ACC112 (cell line): ENCODE data around the gene C17orf50.
A peak's percentile ranks its signal among the peaks of the same experiment; 100 is the strongest.

ENCODE experiments used
- H2AFZ ChIP-seq: fragments of 200-600 bp; sonication (generic); one replicate; pipeline ENCODE4 v1.6.0; 2017; ENCODE audit warnings: antibody characterized with exemption, low read length; ENCODE audit not compliant: unreplicated experiment
- H3K27ac ChIP-seq: fragments of 200-600 bp; sonication (generic); 2 replicates; pipeline ENCODE4 v1.5.1; 2014; ENCODE audit warnings: low read depth, mild to moderate bottlenecking, antibody characterized with exemption, low read length, moderate library complexity
- H3K27me3 ChIP-seq: fragments of 200-600 bp; sonication (generic); 2 replicates; pipeline ENCODE4 v1.6.1; 2014; ENCODE audit warnings: mild to moderate bottlenecking, antibody characterized with exemption, low read length, moderate library complexity, mixed read lengths; ENCODE audit not compliant: insufficient read depth
- H3K36me3 ChIP-seq: fragments of 200-600 bp; sonication (generic); 2 replicates; pipeline ENCODE4 v1.6.1; 2016; ENCODE audit warnings: mild to moderate bottlenecking, antibody characterized with exemption, low read length, moderate library complexity, mixed read lengths; ENCODE audit not compliant: insufficient read depth
- H3K4me1 ChIP-seq: fragments of 200-600 bp; sonication (generic); one replicate; pipeline ENCODE4 v1.6.1; 2016; ENCODE audit warnings: low read length, mixed read lengths; ENCODE audit not compliant: insufficient read depth, unreplicated experiment, control insufficient read depth
- H3K4me3 ChIP-seq: fragments of 200-600 bp; sonication (generic); 2 replicates; pipeline ENCODE4 v1.5.1; 2014; ENCODE audit warnings: mild to moderate bottlenecking, low read depth, low read length
- H3K79me2 ChIP-seq: fragments of 200-600 bp; sonication (generic); one replicate; pipeline ENCODE4 v1.6.0; 2016; ENCODE audit warnings: low read length; ENCODE audit not compliant: control insufficient read depth, unreplicated experiment, insufficient read depth

The C17orf50 gene

GRCh38 chr17:35726127-35726952, 34.3 kb upstream of the C17orf50 start:
- no peaks in the 10 kb centered on the region for H3K27me3 ChIP-seq
- H3K27ac ChIP-seq, result peak overlapping the region; percentile 40
- peaks cover 16% of the 10 kb centered on the region for H3K36me3 ChIP-seq
- no peaks in the 10 kb centered on the region for H3K79me2 ChIP-seq
- H2AFZ ChIP-seq, result no peak overlapping the region
- no peak overlapping the region for H3K4me3 ChIP-seq
- H3K4me1 ChIP-seq, result peaks cover 29% of the 10 kb centered on the region

DNA sequence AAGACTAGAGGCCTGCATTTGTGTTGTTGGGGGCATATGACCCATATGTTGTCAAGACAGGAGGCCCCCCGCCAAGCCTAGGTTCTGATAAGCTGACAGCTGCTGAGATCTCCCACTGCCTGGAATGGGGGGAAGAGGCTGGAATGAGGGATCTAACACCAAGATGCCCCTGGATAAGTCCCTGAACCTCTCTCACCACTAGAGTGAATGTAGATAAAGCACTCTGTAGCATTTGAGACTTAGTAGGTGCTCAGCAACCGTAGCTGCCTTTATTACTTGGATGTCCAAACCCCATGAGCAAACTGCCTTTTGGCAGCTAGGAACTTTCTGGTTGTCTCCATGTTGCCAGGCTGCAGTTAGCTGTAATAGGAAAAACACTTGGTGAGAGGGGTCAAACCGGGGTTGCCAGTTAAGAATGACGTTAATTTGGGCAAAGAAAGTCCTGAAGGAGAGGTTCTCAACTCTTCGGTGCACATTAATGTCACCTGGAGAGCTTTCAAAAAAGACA, 33.7 kb upstream of the C17orf50 start:
- Histone ChIP-seq H3K79me2 (no peaks in the 10 kb centered on the region), H2AFZ (no peak overlapping the region), H3K36me3 (peaks cover 16% of the 10 kb centered on the region), H3K27ac (peak overlapping the region; percentile 40), H3K27me3 (peaks cover 1% of the 10 kb centered on the region; the same call in 1 of the 2 replicates), H3K4me1 (peaks cover 29% of the 10 kb centered on the region), H3K4me3 (no peak overlapping the region)

DNA sequence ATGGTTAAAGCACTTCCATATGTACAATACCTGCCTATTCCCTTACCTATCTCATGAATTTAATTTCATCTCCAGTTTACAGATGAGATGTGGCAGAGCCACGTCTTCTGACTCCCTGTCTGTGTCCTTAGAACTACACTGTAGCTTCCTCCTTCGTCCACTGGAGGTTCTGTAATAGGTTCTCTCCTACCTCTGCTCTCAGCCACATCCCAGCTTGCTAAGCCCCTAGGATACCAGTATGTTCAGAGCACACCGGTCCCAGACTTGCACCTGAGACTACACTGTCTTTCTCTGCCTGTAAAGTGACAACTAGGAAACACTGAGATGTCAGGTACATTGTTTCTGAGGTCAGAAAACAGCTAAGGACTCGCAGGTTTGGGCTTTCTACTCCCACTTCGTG, 33.1 kb upstream of the C17orf50 start:
- Histone ChIP-seq H3K4me3 (no peak overlapping the region), H3K4me1 (peaks cover 29% of the 10 kb centered on the region), H2AFZ (no peak overlapping the region), H3K27ac (no peak overlapping the region), H3K79me2 (no peaks in the 10 kb centered on the region), H3K27me3 (peaks cover 3% of the 10 kb centered on the region; the same call in 1 of the 2 replicates), H3K36me3 (peaks cover 16% of the 10 kb centered on the region)

GRCh38 chr17:35728551-35728950, 32.1 kb upstream of the C17orf50 start:
- Histone ChIP-seq H3K36me3 (peaks cover 8% of the 10 kb centered on the region), H2AFZ (no peak overlapping the region), H3K79me2 (no peaks in the 10 kb centered on the region), H3K4me3 (no peak overlapping the region), H3K4me1 (peaks cover 29% of the 10 kb centered on the region), H3K27ac (no peak overlapping the region), H3K27me3 (peaks cover 3% of the 10 kb centered on the region; the same call in 1 of the 2 replicates)

DNA sequence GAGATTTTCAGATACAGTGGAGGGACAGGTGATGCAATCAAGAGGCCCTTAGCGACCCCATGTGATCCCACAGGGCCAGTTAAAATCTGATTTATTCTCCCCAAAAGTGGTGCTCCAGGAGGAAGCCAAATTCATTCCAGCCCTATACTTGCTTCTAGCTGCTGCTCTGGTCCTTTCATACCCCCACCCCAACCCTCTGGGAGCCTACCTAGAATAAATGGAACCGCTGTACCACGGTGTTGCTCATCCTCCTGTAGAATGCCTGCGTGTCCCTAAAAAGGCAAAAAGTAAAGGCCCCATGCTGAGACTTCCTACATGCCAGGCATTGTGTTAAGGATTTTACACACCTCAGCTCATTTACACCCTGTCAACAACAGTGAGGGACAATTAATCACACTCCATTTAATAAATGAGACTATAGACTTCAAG, 31.3 kb upstream of the C17orf50 start:
- Histone ChIP-seq H2AFZ (no peak overlapping the region), H3K4me3 (no peak overlapping the region), H3K27me3 (peaks cover 3% of the 10 kb centered on the region; the same call in 1 of the 2 replicates)

DNA sequence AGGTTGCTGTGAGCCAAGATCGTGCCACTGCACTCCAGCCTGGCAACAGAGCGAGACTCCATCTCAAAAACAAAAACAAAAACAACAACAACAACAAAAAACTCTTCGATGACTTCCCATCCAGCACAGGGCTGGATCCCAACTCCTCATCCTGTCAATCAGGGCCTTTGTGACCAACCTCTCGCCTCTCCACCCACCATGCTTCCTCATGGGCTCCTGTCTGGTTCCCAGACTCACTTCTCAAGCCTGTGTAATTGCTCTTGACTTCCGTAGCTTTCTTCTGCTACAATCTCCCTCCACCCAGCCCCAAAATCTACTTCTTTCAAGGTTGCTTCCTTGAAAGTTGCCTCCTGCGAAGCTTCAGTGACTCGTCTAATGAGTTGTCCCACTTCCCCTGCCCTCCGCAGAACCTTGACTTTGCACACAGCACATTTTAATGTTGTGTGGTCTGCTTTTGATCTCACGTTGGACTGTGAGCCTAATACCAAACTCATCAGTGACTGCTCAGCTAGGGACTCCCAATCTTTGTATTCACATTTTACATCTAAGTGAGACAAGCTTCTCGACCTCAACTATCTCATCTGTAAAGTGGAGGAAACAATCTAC, 30.2 kb upstream of the C17orf50 start:
- peaks cover 24% of the 10 kb centered on the region for H3K4me1 ChIP-seq

More for the DNA sequence above, 31.3 kb upstream of the C17orf50 start:
- Histone ChIP-seq H3K79me2 (no peaks in the 10 kb centered on the region), H3K27ac (no peak overlapping the region), H3K36me3 (no peaks in the 10 kb centered on the region), H3K4me1 (peaks cover 29% of the 10 kb centered on the region)

GRCh38 chr17:35731239-35731916, 29.3 kb upstream of the C17orf50 start, which contains the start of gene RASL10B:
Gene RASL10B (plus strand): TSS chr17:35731639. CDS start chr17:35735185, 3,546 bp downstream.
- Histone ChIP-seq H3K4me3 (peak within 1 kb of the TSS; percentile 77), H3K27me3 (peaks cover 3% of the 10 kb centered on the region; the same call in 1 of the 2 replicates), H3K79me2 (no peaks in the 10 kb centered on the region), H3K36me3 (no peaks in the 10 kb centered on the region), H3K4me1 (peaks cover 16% of the 10 kb centered on the region), H3K27ac (no peak within 1 kb of the TSS), H2AFZ (no peak within 1 kb of the TSS)

More for the DNA sequence above, 30.2 kb upstream of the C17orf50 start:
- no peak overlapping the region for H3K27ac ChIP-seq
- no peaks in the 10 kb centered on the region for H3K36me3 ChIP-seq
- peaks cover 3% of the 10 kb centered on the region; the same call in 1 of the 2 replicates for H3K27me3 ChIP-seq
- H2AFZ ChIP-seq, result no peak overlapping the region
- H3K79me2 ChIP-seq, result no peaks in the 10 kb centered on the region
- H3K4me3 ChIP-seq, result no peak overlapping the region

GRCh38 chr17:35731917-35732805, 28.5 kb upstream of the C17orf50 start:
- Histone ChIP-seq H2AFZ (no peak overlapping the region), H3K27ac (no peak overlapping the region)

GRCh38 chr17:35732806-35733136, 27.9 kb upstream of the C17orf50 start:
- Histone ChIP-seq H3K27me3 (peaks cover 3% of the 10 kb centered on the region; the same call in 1 of the 2 replicates), H3K27ac (no peak overlapping the region), H3K36me3 (no peaks in the 10 kb centered on the region), H3K4me1 (peaks cover 8% of the 10 kb centered on the region), H2AFZ (no peak overlapping the region), H3K4me3 (no peak overlapping the region), H3K79me2 (no peaks in the 10 kb centered on the region)

More at GRCh38 chr17:35731917-35732805, 28.5 kb upstream of the C17orf50 start:
- Histone ChIP-seq H3K4me3 (peak overlapping the region; percentile 77), H3K36me3 (no peaks in the 10 kb centered on the region), H3K27me3 (peaks cover 3% of the 10 kb centered on the region; the same call in 1 of the 2 replicates), H3K79me2 (no peaks in the 10 kb centered on the region), H3K4me1 (peaks cover 8% of the 10 kb centered on the region)
